HCT116 (cell line): ENCODE measurements around the gene GPR12. TPM values are rescaled to one million over a fixed set of nuclear protein-coding genes. Genes with fewer than 3 reads are reported as not detected.

Experiments used
- ATAC-seq: fragments of 200-7000 bp; cut with Tn5 transposase; 2 replicates; pipeline ENCODE4 v1.9.1; 2020; ENCODE audit warnings: mild to moderate bottlenecking, moderate library complexity
- BruUV-seq: library from RNA; stranded (reverse); fragments of 400-500 nt; replicated peaks from 2 replicates; lab custom pipeline; 2021; lab: Mats Ljungman, UMichigan
- CTCF ChIA-PET: fragments of 300-600 bp; sonication (Branson Sonifier 250); formaldehyde crosslinking; loops from one replicate; lab custom pipeline; 2021; ENCODE audit warnings: antibody characterized with exemption; lab: Charles Lee
- POLR2A ChIA-PET: fragments of 300-600, 350-600 bp; sonication (Branson Sonifier 250); formaldehyde crosslinking; loops from one replicate; lab custom pipeline; 2021; ENCODE audit warnings: antibody characterized with exemption; lab: Charles Lee
- RAD21 ChIA-PET, 2 experiments: fragments of 300-600 bp; sonication (Branson Sonifier 250); formaldehyde crosslinking; loops; one replicate each; lab custom pipeline; 2023; ENCODE audit warnings: low total read pairs in 2 of 2; ENCODE audit not compliant: uncharacterized antibody in 2 of 2, unreplicated experiment in 2 of 2, low non-redundant PET in 1 of 2; lab: Charles Lee
- DNase-seq: peaks from one replicate; pipeline ENCODE4 v3.0.0-alpha.2; 2010; ENCODE audit warnings: low read depth, low spot score
- H2AFZ ChIP-seq: fragments of 200-600 bp; shearing (Covaris generic), sonication (generic); 2 replicates; pipeline ENCODE4 v1.6.1; 2017; ENCODE audit warnings: low read depth, mixed run types, mixed read lengths, antibody characterized with exemption, low read length; ENCODE audit not compliant: poor library complexity, severe bottlenecking
- H3K27ac ChIP-seq: 2 replicates; pipeline ENCODE4 v1.5.1; 2012; ENCODE audit warnings: low read depth, low read length
- H3K27me3 ChIP-seq: fragments of 200-600 bp; sonication (generic); 2 replicates; pipeline ENCODE4 v1.6.1; 2016; ENCODE audit warnings: mixed run types, low read length, mixed read lengths; ENCODE audit not compliant: insufficient read depth
- H3K36me3 ChIP-seq, 2 experiments: fragments of 200-500 bp in 1 of 2; fragments of 200-600 bp in 1 of 2; sonication (Bioruptor generic) in 1 of 2; sonication (generic) in 1 of 2; 2 replicates each; pipeline versions ENCODE4 v1.5.1 to v1.6.1; 2014 to 2016; ENCODE audit warnings: low read length in 2 of 2, inconsistent platforms in 1 of 2, mixed read lengths in 1 of 2, mixed run types in 1 of 2; ENCODE audit not compliant: insufficient read depth in 2 of 2, control insufficient read depth in 1 of 2
- H3K4me1 ChIP-seq, 2 experiments: fragments of 200-600 bp in 1 of 2; sonication (generic) in 1 of 2; 2 replicates each; pipeline versions ENCODE4 v1.5.1 to v1.6.1; 2012 to 2017; ENCODE audit warnings: low read length in 2 of 2, inconsistent platforms in 1 of 2, mild to moderate bottlenecking in 1 of 2, mixed read lengths in 1 of 2, mixed run types in 1 of 2, moderate library complexity in 1 of 2; ENCODE audit not compliant: insufficient read depth in 2 of 2, control insufficient read depth in 1 of 2
- H3K4me2 ChIP-seq: fragments of 200-600 bp; sonication (generic); 2 replicates; pipeline ENCODE4 v1.6.1; 2017; ENCODE audit warnings: mixed run types, low read length, mixed read lengths
- H3K4me3 ChIP-seq, 2 experiments: fragments of 200-600 bp in 1 of 2; sonication (generic) in 1 of 2; replicated peaks in 1 of 2; 2 replicates each; pipeline ENCODE4 v1.5.1; 2011 to 2016; ENCODE audit warnings: low read length in 2 of 2, control low read depth in 1 of 2, low read depth in 1 of 2, mild to moderate bottlenecking in 1 of 2, mixed read lengths in 1 of 2, mixed run types in 1 of 2
- H3K79me2 ChIP-seq: fragments of 200-600 bp; sonication (generic); 2 replicates; pipeline ENCODE4 v1.6.1; 2017; ENCODE audit warnings: mild to moderate bottlenecking, mixed run types, low read length, moderate library complexity, mixed read lengths; ENCODE audit not compliant: insufficient read depth
- H3K9ac ChIP-seq: fragments of 200-600 bp; sonication (generic); 2 replicates; pipeline ENCODE4 v1.6.1; 2016; ENCODE audit warnings: low read length, mixed read lengths
- H3K9me2 ChIP-seq: fragments of 200-600 bp; sonication (generic), shearing (Covaris generic); 2 replicates; pipeline ENCODE4 v1.6.1; 2017; ENCODE audit warnings: mixed run types, mild to moderate bottlenecking, moderate library complexity; ENCODE audit not compliant: insufficient read depth
- H3K9me3 ChIP-seq, 2 experiments: fragments of 200-500 bp in 1 of 2; fragments of 200-600 bp in 1 of 2; sonication (Bioruptor generic) in 1 of 2; sonication (generic) in 1 of 2; 2 replicates each; pipeline ENCODE4 v1.6.1; 2014 to 2017; ENCODE audit warnings: low read length in 2 of 2, mixed read lengths in 2 of 2, inconsistent platforms in 1 of 2, low read depth in 1 of 2, mild to moderate bottlenecking in 1 of 2, mixed run types in 1 of 2, moderate library complexity in 1 of 2; ENCODE audit not compliant: control insufficient read depth in 1 of 2, insufficient read depth in 1 of 2
- H4K20me1 ChIP-seq: fragments of 200-600 bp; sonication (generic), shearing (Covaris generic); 2 replicates; pipeline ENCODE4 v1.6.1; 2017; ENCODE audit warnings: mixed run types, mild to moderate bottlenecking, moderate library complexity; ENCODE audit not compliant: insufficient read depth
- ATF3 ChIP-seq: IDR thresholded peaks from 2 replicates; pipeline ENCODE4 v1.6.1; 2012
- ELF1 ChIP-seq: IDR thresholded peaks from 2 replicates; pipeline ENCODE4 v1.6.1; 2012; ENCODE audit warnings: low read depth, borderline replicate concordance
- intact Hi-C: fragments of 100-400 bp; cut with micrococcal nuclease; formaldehyde crosslinking; loops from 2 replicates; pipeline ENCODE4 v1.10.0; 2022
- total RNA-seq: library from RNA; stranded (reverse); gene quantifications from one replicate; pipeline ENCODE4 v1.2.1, GENCODE V29; 2021; ENCODE audit not compliant: unreplicated experiment

GPR12 gene
- total RNA-seq, 1 experiment from 2014 or later = not detected

DNA sequence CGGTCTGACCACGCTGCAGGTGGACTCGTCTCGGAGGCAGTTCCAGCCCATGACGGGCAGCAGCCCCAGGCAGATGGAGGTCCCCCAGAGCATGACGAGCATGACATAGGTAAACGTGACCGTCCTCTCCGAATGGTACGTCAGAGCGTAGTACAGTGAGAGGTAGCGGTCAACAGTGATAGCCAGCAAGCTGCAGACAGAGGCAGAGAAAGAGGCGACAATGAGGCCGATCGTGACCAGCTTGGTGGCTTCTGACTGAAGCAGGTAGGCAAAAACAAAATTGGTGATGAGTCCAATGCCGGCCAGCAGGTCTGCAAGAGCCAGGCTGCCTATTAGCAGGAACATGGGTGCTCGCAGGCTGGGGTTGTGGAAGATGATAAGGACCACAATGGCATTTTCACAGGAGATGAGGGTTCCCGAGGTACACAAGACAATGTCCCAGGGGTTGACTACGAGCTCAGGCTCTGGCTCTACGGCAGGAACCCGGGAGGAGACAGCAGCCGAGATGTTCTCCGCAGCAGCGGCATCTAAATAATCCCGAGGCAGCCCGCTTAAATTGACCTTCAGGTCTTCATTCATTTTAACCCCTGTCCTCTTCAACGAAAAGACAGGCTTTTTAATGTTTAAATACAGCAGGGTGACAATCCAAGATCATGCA, 1.2 kb downstream of the GPR12 start:
- no peak overlapping the region for H3K4me2 ChIP-seq
- peaks cover 64% of the 10 kb centered on the region for H3K27me3 ChIP-seq
- no peak overlapping the region for H3K9ac ChIP-seq
- ChIA-PET CTCF (no interaction called here), POLR2A (no interaction called here), RAD21 (no interaction called here)
- DNase-seq (no peak), ATAC-seq (no peak)
- intact Hi-C loops = no loop called here
- H4K20me1 ChIP-seq = no peaks in the 10 kb centered on the region
- TF ChIP-seq ATF3 = no peak
- BruUV-seq = no TSS peak
- no peaks in the 10 kb centered on the region for H3K79me2 ChIP-seq
- H3K27ac ChIP-seq = no peak overlapping the region
- no peaks in the 10 kb centered on the region for H3K9me3 ChIP-seq
- no peaks in the 10 kb centered on the region for H3K36me3 ChIP-seq
- no peaks in the 10 kb centered on the region for H3K9me2 ChIP-seq
- no peak overlapping the region for H2AFZ ChIP-seq
- H3K4me3 ChIP-seq = no peak overlapping the region
- no peaks in the 10 kb centered on the region for H3K4me1 ChIP-seq

DNA sequence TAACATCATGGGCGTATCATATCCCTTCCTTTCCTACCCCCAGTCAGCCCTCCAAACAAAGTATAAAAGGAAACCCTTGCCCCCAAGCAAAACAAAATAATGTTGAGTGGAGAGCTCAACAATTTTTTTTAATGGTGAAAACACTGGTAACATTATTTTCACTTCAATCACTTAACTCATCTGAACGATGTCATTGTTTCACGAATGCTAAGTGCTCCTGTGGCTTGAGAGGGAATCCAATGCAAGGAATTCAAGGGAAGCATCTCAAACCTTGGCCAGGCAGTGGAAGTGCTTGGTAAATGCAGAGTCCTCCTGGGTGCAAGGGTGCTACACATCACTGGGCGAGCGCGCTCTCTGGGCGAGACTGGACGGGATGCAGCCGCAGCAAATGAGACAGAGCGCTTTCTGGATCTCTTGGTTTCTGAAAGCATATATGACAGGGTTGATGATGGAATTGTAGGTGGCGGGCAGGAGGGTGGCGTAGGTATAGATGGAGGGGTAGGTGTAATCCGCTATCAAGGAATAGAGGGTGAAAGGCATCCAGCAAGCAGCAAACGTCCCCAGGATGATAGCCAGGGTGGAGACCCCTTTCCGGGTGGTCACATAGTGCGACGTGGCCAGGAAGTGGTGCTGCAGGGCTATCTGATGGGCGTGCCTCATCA, 2.0 kb downstream of the GPR12 start:
- no peak for TF ChIP-seq ELF1
- Histone ChIP-seq H3K4me2 (no peak overlapping the region), H3K27ac (no peak overlapping the region), H2AFZ (no peak overlapping the region), H3K9ac (no peak overlapping the region), H3K4me1 (no peaks in the 10 kb centered on the region), H3K4me3 (no peak overlapping the region), H3K9me2 (no peaks in the 10 kb centered on the region), H3K9me3 (no peaks in the 10 kb centered on the region), H3K79me2 (no peaks in the 10 kb centered on the region), H3K27me3 (peaks cover 60% of the 10 kb centered on the region), H4K20me1 (no peaks in the 10 kb centered on the region), H3K36me3 (no peaks in the 10 kb centered on the region)
- DNase-seq = no peak
- BruUV-seq = no TSS peak
- POLR2A ChIA-PET = no interaction called here
- CTCF ChIA-PET = no interaction called here
- ATAC-seq = no peak
- RAD21 ChIA-PET = no interaction called here
- intact Hi-C loops = no loop called here
